DMS79 treated with DMSO at 0.1 percent for 48 hours (cell line): ENCODE data around the gene DAGLB.
"Not testable (repeated sequence)": the region's sequence is repeated elsewhere in the genome, so short reads cannot be mapped to it uniquely, and the experiment has no call there.

Source experiments
- DNase-seq: peaks from one replicate; lab custom pipeline; 2025; lab: John Stamatoyannopoulos, UW

Gene DAGLB

DNA sequence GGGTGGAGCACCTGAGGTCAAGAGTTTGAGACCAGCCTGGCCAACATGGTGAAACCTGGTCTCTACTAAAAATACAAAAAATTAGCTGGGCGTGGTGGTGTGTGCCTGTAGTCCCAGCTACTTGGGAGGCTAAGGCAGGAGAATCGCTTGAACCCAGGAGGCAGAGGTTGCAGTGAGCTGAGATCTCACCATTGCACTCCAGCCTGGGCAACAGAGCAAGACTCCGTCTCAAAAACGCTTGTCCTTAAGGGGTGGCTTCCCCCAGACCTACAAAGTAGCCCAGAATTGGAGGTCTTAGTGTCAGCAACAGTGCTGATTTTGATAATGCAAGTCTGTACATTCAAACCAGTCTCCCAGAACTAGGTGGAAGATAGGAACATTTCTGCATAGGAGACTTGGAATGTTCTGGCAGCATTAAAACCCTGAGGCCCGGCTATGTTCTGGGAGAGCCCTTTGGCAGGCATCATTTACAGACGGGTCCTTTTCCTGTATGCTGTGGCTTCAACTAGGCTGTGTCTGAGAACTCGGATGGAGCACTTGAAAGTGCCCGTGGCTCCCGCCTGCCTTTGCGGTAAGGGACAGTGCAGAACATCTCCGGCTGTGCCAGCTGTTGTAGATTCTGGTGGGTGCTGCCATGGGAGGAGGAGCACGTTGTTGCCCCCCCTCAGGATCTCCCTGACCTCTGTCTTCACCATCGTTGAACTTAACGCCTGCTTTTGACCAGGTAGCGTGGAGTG is 49.8 kb downstream of the DAGLB start:
- not testable (repeated sequence) for DNase-seq

DNA sequence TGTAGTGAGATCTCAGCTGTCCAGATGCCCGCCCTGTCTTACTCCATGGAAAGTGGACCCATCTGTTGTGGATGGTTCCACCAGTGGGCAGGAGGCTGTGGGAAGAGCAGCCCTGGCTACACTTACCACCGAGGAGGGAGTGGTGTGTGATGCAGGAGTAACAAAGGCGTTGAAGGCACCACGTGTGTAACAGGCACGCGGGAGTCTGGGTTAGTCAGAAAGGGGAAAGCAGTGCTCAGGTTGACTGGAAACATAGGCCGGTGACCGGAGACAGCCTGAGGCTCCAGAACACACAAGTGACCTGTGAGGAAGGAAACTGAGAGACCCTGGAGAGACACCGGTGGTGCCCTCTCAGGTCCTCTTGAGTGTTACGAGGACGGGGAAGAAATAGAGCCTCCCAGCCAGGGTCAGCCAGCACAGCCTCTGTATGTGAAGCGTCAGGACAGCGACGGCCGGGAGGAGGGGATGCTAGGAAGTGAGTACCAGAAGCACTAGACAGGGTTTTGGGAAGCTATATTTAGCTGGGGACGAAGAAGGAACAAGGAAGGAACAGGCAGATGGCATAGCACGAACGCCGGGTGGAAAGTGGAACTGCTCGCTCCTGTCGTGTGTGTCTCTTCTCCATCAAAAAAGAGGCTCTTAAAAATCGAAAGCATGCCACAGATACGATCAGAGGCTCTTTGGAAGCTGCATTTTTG is 51.7 kb downstream of the DAGLB start:
- DNase-seq, result no peak

DNA sequence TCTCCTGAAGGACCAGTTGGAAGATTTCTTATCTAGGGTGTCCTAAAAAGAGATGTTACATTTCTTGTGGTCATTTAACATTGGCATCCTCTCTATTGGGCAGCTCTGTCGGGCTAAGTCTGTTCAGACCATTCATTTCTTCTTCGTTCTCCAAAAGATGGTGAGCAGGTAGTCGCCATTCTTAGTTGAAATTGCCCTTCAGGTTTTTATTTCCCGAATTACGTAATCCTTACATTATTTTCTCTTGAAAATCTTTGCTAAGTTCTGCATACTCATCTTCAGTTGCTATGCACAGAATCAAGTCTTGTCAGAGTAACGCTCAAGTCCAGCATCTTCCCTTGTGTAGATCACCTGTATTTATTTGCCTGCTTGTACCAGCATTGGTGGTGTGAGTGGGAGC is 53.6 kb downstream of the DAGLB start:
- no peak for DNase-seq

DNA sequence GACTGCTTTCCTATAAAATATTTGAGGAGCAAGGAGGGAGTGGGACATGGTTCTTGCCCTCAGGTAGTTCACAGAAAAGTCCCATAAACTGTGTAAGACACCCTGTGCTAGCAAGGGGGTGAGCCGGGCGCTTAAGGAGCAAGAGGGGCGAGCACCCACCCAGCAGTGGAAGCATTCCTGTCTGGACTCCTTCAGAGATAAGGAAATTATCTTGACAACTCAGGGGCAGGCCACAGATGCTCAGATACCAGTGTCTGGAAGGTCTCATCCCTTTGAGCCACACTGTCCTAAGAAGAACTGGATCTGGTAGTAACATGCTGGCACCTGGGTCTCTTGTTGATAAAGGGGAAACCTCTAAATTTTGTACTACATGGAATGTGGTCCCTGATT is 54.1 kb downstream of the DAGLB start:
- no peak for DNase-seq

DNA sequence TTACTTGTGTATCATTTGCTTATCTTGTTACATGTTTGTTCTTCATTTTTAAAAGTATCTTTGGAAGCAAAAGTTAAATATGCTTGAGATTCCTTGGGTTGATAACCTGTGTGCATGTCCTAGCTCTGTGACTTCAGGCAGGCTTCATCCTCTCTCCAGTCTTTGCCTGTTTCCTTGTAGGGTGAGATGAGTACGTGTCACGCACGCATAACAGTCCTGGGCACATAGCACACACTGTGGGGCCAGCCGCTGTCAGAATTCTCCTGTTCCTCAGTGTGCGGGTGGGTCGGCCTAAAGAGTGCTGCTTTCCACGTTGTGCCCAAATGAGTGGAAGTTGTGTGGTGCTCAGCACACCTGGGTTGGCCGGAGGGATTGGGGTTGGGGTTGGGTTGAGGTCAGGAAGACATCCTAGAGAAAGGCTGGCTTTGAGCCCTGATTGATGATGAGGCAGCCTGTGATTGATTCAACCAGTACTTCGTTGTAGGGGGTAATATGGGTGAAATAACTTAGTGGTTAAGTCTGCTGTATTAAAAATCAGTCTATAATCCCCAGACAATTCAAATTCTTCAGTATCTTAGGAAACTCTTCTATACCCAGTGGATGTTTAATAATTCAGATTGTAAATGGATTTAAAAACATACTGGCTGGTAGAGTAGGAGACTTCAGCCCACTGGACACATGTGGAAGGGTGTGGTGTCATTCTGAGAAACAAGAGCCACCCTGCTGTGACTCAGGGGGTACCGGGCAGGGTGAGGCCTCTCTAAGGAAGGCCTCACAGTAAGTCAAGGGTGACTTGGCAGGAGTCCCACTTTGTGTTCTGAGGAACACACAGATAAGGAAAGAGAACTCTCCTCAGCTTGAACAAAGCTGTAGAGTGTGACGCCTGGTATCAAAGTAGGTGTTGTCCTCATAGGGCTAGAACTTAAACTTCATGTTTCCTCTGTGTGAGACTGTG is 54.8 kb downstream of the DAGLB start:
- peak; percentile 12 for DNase-seq

DNA sequence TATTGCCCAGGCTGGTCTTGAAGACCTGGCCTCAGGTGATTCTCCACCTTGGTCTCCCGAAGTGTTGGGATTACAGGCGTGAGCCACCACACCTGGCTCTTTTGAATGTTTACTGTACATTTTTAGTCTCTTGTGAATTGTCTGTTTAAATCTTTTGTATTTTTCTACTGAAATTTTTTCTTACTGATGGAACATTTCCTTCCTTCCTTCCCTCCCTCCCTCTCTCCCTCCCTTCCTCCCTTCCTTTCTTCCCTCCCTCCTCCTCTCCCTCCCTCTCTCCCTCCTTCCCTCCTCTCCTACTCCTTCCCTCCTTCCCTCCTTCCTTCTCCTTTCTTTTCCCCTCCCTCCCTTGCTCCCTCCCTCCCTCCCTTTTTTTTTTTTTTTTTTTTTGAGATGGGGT is 58.0 kb downstream of the DAGLB start:
- no peak for DNase-seq

DNA sequence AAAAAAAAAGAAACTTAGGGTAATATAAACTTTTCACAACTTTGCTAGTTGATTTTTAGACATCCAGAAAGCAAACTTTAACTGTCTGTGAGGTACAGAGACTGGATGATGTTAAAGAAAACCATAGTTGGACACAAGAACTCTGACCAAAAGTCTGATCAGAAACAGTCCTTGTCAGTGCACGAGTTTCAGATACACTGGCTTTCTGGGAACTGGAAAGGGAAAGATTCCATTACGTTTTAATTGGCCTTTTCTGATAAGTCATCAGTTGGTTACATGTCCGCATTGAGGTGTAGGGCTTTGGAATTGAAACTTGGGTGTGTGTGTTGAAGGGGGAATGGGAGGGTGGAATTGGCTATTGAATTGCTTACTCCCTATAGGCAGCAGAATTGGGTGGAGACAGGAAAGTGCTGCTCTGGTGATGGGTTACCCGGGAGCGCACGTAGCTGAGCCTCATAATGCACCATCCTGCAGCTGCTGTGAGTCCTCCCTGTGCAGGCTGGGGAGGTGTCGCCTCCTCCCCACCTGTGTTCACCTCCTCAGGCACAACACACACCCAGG is 59.9 kb downstream of the DAGLB start:
- DNase-seq, result no peak

DNA sequence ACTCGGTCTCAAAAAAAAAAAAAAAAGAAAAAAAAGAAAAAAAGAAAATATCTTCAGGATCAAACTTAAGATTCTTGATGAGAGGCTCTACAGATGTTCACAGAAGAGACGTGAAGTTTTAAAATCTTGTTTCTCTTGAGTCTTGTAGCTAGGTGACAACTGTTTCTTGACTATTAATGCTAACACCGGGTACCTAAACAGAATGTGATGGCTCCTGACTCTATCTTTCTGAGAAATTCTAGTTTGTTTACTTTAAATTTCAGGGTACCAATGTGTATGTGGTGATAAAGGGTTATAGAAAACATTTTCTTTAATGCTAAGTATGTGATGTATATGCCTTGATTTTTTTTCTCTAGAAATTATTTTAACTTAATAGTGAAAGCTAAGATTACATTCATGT is 61.0 kb downstream of the DAGLB start:
- DNase-seq, result no peak

DNA sequence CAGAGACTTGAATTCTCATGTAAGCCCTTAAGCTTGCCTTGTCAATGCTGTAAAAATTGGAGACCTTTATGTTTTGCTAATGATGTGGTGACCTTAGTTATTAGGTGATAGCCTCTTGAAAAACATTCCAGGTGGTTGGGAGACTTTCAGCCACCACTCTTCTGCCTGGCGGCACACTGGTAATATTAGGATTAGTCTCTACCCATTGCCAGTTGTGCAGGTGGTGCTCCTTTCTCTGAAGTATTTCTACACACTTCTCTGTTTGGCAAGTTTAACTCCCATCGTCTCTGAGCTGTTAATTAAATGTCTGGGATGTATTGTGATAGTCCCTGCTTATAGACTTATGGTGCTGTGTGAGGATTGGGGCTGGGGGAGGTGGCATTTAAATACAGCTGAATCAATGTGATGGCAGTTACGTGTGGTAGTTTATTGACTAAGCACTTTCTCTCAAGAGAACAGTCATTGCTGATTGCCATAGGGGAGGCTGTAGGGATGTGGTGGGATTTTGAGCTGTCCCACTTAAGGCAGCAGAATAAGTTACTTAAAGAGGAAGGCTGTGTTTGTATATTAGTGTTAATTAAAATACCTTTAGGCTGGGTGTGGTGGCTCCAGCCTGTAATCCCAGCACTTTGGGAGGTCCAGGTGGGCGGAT is 61.7 kb downstream of the DAGLB start:
- DNase-seq, result peak; percentile 90

DNA sequence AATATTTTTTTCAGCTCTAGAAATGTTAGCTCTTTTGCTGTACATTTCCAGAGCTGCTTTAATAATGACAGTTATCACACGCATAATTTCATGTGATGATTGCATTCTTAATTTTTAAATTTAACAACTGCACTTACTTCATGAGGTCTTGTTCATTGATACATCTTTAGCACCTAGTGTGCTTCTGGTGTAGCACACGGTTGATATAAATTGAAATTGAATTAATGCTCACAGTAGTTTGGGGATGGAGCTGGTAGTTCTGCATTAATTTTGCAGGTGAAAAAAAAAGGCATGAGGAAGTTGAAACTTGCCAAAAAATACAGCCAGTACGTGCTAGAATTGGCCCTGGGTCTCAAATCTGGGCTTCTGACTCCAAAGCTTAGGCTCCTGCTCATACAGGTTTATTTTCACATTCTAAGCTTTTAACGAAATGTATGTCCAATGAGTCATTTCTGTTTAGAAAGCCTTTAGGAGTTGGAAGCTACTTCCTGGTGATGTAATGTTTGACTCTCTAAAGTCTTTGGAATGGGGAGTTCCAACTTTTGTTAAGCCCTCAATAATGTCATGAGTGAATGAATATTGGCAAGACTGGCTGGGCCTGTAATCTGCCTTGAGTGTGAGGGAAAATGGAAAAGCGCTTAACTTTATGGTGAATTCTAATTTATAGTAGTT is 62.5 kb downstream of the DAGLB start:
- DNase-seq, result peak; percentile 90

DNA sequence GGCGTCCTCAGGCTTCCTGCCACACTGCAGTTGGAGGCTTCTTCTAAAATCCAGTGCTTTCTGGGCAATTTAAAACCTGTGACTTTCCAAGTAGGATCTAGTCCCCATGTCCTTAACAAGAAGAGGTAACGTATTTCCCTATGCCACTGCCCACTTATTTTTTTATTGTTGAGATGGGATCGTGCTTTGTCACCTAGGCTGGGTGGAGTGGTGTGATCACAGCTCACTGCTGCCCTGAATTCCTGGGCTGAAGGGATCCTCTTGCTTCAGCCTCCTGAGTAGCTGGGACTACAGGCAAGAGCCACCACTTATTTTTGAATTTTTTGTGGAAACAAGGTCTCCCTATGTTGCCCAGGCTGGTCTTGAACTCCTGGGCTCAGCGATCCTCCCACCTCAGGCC is 63.4 kb downstream of the DAGLB start:
- no peak for DNase-seq

DNA sequence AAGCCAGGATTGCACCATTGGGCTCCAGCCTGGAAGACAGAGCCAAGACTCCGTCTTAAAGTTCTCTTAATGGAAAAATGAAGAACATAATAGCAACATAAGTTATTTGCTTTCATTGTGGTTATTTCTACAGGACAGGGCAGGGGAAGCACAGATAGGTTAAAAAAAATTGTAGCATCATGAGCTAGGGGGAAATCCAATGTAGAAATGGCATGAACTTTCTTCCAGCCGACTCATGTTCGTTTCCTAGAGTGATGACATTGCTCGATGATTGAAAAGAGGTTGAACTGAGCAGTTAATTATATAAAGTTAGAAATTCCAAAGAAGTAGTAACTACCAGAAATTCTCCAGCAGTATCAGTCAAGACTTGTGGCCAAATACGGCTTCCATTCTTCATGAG is 64.9 kb downstream of the DAGLB start:
- DNase-seq, result no peak

DNA sequence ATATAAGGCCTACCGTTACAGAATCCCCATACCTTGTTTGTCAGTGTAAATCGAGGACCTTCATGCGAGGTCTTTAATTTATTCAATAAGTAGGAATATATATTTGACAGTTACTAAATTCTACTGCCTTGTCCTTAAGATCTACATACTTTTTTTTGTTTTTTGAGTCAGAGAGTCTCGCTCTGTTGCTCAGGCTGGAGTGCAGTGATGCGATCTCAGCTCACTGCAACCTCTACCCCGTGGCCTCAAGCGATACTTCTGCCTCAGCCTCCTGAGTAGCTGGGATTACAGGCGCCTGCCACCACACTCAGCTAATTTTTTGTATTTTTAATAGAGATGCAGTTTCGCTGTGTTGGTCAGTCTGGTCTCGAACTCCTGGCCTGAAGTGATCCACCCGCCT is 65.9 kb downstream of the DAGLB start:
- DNase-seq, result not testable (repeated sequence)

DNA sequence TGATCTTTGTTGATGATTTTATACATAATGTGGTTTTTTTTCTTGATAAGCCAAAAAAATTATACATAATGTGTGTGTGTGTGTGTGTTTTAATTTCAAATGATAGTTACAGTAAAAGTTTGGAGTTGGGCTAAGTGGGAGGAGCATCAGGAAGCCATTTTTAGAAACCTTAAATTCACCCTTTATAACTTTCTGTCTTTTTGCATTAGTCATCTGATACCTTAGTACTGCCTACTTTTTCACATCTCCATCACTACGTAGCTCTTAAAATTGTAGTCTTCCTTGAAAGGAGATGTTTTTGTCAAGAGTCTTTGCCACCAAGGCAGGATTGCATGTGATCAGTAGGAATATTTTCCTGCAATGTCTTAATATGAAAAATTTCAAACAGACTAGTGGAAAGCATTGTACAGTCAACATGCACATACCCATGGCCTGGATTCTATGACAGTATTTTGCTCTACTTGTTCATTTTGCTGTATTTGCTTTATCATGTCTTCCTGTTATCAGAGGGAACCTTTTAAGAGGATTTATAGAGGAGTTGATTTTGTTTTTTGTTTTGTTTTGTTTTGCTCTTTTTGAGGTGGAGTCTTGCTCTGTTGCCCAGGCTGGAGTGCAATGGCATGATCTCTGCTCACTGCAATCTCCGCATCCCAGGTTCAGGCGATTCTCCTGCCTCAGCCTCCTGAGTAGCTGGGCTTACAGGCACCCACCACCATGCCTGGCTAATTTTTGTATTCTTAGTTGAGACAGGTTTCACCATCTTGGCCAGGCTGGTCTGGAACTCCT is 67.3 kb downstream of the DAGLB start:
- DNase-seq, result no peak

DNA sequence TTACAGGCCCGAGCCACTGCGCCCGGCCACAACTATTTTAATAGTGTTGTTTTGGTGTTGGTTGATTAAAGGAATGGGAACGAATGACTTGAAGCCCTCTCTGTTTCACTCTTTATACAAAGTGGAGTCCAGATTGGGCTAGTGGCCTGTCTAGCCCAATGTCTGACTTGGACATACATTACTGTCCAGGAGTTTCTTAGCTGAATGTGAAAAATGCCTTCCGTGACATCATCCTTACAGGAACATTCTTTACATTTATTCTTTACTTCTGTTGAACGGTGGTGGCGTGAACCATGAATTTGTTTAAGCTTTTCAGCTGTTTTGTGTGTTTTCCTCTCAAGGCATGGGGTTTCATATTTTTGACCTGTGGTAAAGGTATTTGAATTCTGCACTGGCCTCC is 67.9 kb downstream of the DAGLB start:
- no peak for DNase-seq

DNA sequence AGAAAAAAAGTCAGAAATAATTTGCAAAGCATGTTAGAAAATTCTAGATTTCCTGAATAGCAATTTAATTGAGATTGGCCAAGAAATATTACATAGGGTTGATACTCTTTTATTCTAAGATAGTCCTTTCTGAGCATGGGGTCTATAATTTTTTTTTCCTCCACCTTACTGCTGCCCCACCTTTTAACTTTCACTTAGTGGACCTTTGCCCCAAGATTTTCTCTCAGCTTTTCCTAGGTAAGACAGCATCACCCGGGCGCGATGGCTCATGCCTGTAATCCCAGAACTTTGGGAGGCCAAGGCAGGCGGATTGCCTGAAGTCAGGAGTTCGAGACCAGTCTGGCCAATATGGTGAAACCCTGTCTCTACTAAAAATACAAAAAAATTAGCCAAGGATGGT is 69.2 kb downstream of the DAGLB start:
- not testable (repeated sequence) for DNase-seq

DNA sequence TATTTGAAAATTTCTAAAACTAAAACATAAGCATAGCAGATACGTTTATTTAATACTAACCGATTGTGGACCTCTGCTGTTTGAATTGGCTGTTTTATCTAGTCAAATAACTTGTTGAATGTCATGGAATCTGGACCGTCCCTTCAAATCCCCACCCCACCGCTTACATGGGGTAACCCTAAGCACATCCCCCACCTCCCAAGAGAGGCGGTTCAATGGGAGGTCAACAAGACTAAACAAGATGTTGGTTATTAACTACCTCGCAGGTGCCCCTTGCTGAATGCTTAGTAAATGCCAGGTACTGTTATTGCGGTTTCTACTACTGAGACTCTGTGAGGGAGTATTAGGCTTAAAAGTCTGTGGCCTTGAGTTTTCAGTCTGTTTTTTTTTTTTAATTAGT is 70.9 kb downstream of the DAGLB start:
- DNase-seq, result no peak

DNA sequence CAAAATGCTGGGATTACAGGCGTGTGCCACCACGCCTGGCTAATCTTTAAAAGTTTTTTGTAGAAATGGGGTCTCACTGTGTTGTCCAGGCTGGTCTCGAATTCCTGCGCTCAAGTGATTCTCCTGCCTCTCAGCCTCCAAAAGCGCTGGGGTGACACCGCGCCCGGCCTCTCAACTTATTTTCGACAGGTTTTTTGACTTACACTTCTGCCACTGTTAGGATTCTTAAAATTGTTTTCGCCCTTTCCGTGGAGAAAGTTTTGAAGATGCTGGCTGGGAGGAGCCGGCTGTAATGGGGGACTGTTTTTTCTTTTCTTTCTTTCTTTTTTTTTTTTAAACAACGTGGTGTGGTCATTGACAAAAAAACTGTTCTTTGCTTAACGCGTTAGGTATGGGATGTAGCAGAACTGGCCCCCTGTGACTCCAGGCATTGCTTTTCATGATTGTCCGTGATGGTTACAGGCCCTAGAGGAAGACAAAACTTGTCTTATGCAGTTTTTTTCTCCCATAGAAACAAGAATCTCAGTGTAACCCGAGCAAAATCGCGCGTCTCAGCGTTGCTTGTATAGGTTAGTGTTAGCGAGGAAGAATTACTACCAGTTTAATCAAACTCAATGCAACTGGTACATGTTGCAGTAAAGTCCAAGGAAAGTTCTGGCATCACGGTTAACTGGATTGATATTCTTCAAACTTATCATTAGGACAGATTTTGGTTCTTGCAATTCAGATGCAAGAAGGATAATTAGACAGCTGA is 72.2 kb downstream of the DAGLB start:
- DNase-seq, result no peak

DNA sequence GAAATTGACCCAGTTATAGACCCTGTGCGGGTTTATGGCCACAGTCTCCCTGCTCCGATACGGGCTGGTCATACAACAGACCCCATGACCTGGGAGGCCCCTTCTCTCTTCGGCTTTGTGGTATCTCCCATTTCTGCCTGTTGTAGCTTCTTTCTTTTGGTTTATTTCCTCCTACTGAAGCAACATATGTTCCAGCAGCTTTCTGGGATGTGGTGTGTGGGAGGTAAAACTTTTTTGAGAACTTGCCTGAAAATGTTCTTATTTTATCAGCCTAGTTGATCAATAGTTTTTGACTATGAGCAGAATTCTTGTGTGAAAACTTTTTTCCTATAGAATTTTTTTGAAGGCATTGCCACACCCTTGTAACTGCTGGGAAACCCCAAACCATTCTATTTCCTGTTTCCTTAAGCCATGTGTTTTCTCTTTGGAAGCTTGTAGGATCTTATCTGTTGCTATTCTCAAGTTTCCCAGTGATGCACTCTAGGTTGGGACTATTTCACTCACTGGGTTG is 80.0 kb downstream of the DAGLB start:
- DNase-seq, result no peak

DNA sequence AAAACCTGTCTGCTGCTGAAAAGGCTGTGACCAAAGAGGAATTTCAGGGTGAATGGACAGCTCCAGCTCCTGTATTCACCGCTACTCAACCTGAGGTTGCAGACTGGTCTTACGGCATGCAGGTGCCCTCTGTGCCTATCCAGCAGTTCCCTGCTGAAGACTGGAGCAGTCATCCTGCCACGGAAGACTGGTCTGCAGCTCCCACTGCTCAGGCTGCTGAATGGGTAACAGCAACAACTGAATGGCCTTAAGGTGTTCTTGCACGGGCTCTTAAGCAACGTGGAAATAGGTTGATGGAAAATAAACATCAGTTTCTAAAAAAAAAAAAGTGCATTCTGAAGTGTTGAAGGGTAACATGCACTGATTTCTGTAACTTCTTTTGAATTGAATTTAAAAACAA is 82.3 kb downstream of the DAGLB start:
- DNase-seq, result no peak
